H1 (cell line): ENCODE measurements around the gene VMP1. TPM values are rescaled to one million over a fixed set of nuclear protein-coding genes. Genes with fewer than 3 reads are reported as not detected.

ENCODE experiments used
- CTCF ChIA-PET: fragments of 300-600 bp; sonication (Branson Sonifier 250); formaldehyde crosslinking; loops from one replicate; lab custom pipeline; 2021; ENCODE audit not compliant: partially characterized antibody; lab: Charles Lee
- POLR2A ChIA-PET: fragments of 300-600 bp; sonication (Branson Sonifier 250); formaldehyde crosslinking; loops from one replicate; lab custom pipeline; 2021; ENCODE audit warnings: inconsistent platforms; ENCODE audit not compliant: partially characterized antibody; lab: Charles Lee
- DNase-seq, 2 experiments: peaks; one replicate each; pipeline versions ENCODE4 v3.0.0 to v3.0.0-alpha.2; 2010 to 2022; ENCODE audit warnings: low spot score in 2 of 2, low read depth in 1 of 2, mixed read lengths in 1 of 2
- FAIRE-seq: peaks from 2 replicates; lab custom pipeline; 2011; peaks lifted over from hg19 to GRCh38; lab: Jason Lieb, UNC
- H2AFZ ChIP-seq: 2 replicates; pipeline ENCODE4 v1.8.1; 2012; ENCODE audit warnings: low read length, inconsistent platforms
- H2AK5ac ChIP-seq: 2 replicates; pipeline ENCODE4 v1.6.1; 2013; ENCODE audit warnings: low read depth, low read length
- H2BK120ac ChIP-seq: replicated peaks from 2 replicates; pipeline ENCODE3; 2013; ENCODE audit warnings: low read depth, low read length, inconsistent platforms
- H2BK12ac ChIP-seq: 2 replicates; pipeline ENCODE4 v1.6.1; 2013; ENCODE audit warnings: low read depth, low read length
- H2BK15ac ChIP-seq: 2 replicates; pipeline ENCODE4 v1.6.1; 2013; ENCODE audit warnings: low read length
- H2BK20ac ChIP-seq: 2 replicates; pipeline ENCODE4 v1.6.1; 2013; ENCODE audit warnings: low read length
- H2BK5ac ChIP-seq: 2 replicates; pipeline ENCODE4 v1.6.1; 2013; ENCODE audit warnings: low read depth, low read length
- H3K14ac ChIP-seq: 2 replicates; pipeline ENCODE4 v1.6.1; 2013; ENCODE audit warnings: inconsistent platforms; ENCODE audit not compliant: insufficient read length
- H3K18ac ChIP-seq: 2 replicates; pipeline ENCODE4 v1.6.1; 2013; ENCODE audit warnings: low read length; ENCODE audit errors: extremely low read depth
- H3K23ac ChIP-seq: 2 replicates; pipeline ENCODE4 v1.6.1; 2013; ENCODE audit warnings: inconsistent platforms; ENCODE audit not compliant: insufficient read length
- H3K23me2 ChIP-seq: 2 replicates; pipeline ENCODE4 v1.6.1; 2013; ENCODE audit warnings: low read depth, low read length
- H3K27ac ChIP-seq: 2 replicates; pipeline ENCODE4 v1.6.1; 2011; ENCODE audit warnings: low read depth, low read length, inconsistent platforms
- H3K27me3 ChIP-seq, 4 experiments: replicated peaks in 1 of 4; 1 replicate in 1 of 4; 2 replicates in 3 of 4; pipeline versions ENCODE4 v1.6.1 to v1.8.1; 2011 to 2013; ENCODE audit warnings: low read length in 3 of 4, mild to moderate bottlenecking in 3 of 4, inconsistent platforms in 2 of 4, mixed read lengths in 2 of 4, moderate library complexity in 1 of 4; ENCODE audit not compliant: control insufficient read depth in 3 of 4, insufficient read depth in 3 of 4; ENCODE audit errors: extremely low read depth in 1 of 4
- H3K36me3 ChIP-seq, 4 experiments: 2 replicates each; pipeline versions ENCODE4 v1.6.1 to v1.8.1; 2011 to 2013; ENCODE audit warnings: mild to moderate bottlenecking in 4 of 4, low read length in 3 of 4, moderate library complexity in 2 of 4, control low read depth in 1 of 4, inconsistent platforms in 1 of 4; ENCODE audit not compliant: insufficient read depth in 4 of 4, control insufficient read depth in 2 of 4
- H3K4ac ChIP-seq: replicated peaks from 2 replicates; pipeline ENCODE3; 2013; ENCODE audit warnings: low read length, low read depth, mixed read lengths, inconsistent platforms; ENCODE audit not compliant: insufficient read length
- H3K4me1 ChIP-seq, 4 experiments: replicated peaks in 1 of 4; 1 replicate in 1 of 4; 2 replicates in 3 of 4; pipeline versions ENCODE4 v1.6.1 to v1.8.1; 2011 to 2013; ENCODE audit warnings: low read length in 3 of 4, inconsistent platforms in 2 of 4, mixed read lengths in 1 of 4; ENCODE audit not compliant: insufficient read depth in 4 of 4, control insufficient read depth in 3 of 4
- H3K4me2 ChIP-seq, 2 experiments: 2 replicates each; pipeline versions ENCODE4 v1.6.1 to v1.8.1; 2011 to 2013; ENCODE audit warnings: low read depth in 2 of 2, low read length in 2 of 2, control low read depth in 1 of 2, inconsistent platforms in 1 of 2, mild to moderate bottlenecking in 1 of 2; ENCODE audit not compliant: insufficient read depth in 1 of 2
- H3K4me3 ChIP-seq, 4 experiments: fragments of 200-600, 300-600 bp in 1 of 4; sonication (generic), shearing (Covaris generic), sonication (Bioruptor Twin) in 1 of 4; 2 replicates each; pipeline versions ENCODE4 v1.5.1 to v1.8.1; 2011 to 2016; ENCODE audit warnings: low read length in 4 of 4, low read depth in 3 of 4, control low read depth in 2 of 4, inconsistent platforms in 2 of 4, mild to moderate bottlenecking in 2 of 4, mixed read lengths in 1 of 4, moderate library complexity in 1 of 4; ENCODE audit not compliant: insufficient read depth in 2 of 4; ENCODE audit errors: extremely low read depth in 1 of 4
- H3K56ac ChIP-seq: replicated peaks from 2 replicates; pipeline ENCODE3; 2013; ENCODE audit warnings: low read depth, mild to moderate bottlenecking, mixed read lengths, low read length, inconsistent platforms; ENCODE audit not compliant: insufficient read length
- H3K79me1 ChIP-seq: 2 replicates; pipeline ENCODE4 v1.6.1; 2013; ENCODE audit warnings: low read depth, low read length, control low read depth
- H3K79me2 ChIP-seq, 2 experiments: 2 replicates each; pipeline versions ENCODE4 v1.6.1 to v1.8.1; 2012 to 2013; ENCODE audit warnings: low read length in 2 of 2, mild to moderate bottlenecking in 2 of 2, inconsistent platforms in 1 of 2; ENCODE audit not compliant: insufficient read depth in 2 of 2, control insufficient read depth in 1 of 2
- H3K9ac ChIP-seq, 4 experiments: replicated peaks in 1 of 4; 1 replicate in 1 of 4; 2 replicates in 3 of 4; pipeline versions ENCODE4 v1.6.1 to v1.8.1; 2011 to 2013; ENCODE audit warnings: low read depth in 3 of 4, low read length in 3 of 4, control low read depth in 2 of 4, mild to moderate bottlenecking in 2 of 4, moderate library complexity in 2 of 4, inconsistent platforms in 1 of 4; ENCODE audit errors: extremely low read depth in 1 of 4
- H3K9me3 ChIP-seq, 2 experiments: 2 replicates each; pipeline versions ENCODE4 v1.6.1 to v1.8.1; 2012 to 2013; ENCODE audit warnings: mild to moderate bottlenecking in 2 of 2, moderate library complexity in 2 of 2, control low read depth in 1 of 2, inconsistent platforms in 1 of 2, low read depth in 1 of 2, low read length in 1 of 2, mixed read lengths in 1 of 2; ENCODE audit not compliant: insufficient read depth in 2 of 2
- H4K20me1 ChIP-seq, 2 experiments: replicated peaks in 1 of 2; 2 replicates each; pipeline versions ENCODE3 to v1.8.1; 2011 to 2013; ENCODE audit warnings: inconsistent platforms in 2 of 2, low read length in 2 of 2, mild to moderate bottlenecking in 1 of 2; ENCODE audit not compliant: insufficient read depth in 2 of 2, control insufficient read depth in 1 of 2
- H4K5ac ChIP-seq: 2 replicates; pipeline ENCODE4 v1.6.1; 2013; ENCODE audit warnings: low read length, low read depth, mixed read lengths, inconsistent platforms; ENCODE audit not compliant: insufficient read length
- H4K8ac ChIP-seq: 2 replicates; pipeline ENCODE4 v1.8.0; 2013; ENCODE audit warnings: mild to moderate bottlenecking, moderate library complexity, low read length, inconsistent platforms; ENCODE audit not compliant: insufficient read depth; ENCODE audit errors: extremely low read depth
- H4K91ac ChIP-seq: replicated peaks from 2 replicates; pipeline ENCODE3; 2013; ENCODE audit warnings: low read length, mixed read lengths, inconsistent platforms; ENCODE audit not compliant: insufficient read length
- BRCA1 ChIP-seq: IDR thresholded peaks from 2 replicates; pipeline ENCODE4 v1.6.1; 2012; ENCODE audit warnings: low read depth, low read length, improper control_type of control experiment
- EZH2 ChIP-seq: fragments of 200-600 bp; sonication (generic); IDR thresholded peaks from 2 replicates; pipeline ENCODE4 v1.7.1; 2012; ENCODE audit warnings: low read depth, mild to moderate bottlenecking, moderate library complexity, low read length, inconsistent platforms; ENCODE audit not compliant: severe bottlenecking
- GABPA ChIP-seq: IDR thresholded peaks from 2 replicates; pipeline ENCODE4 v1.6.1; 2011; ENCODE audit warnings: mild to moderate bottlenecking, low read length, moderate library complexity, borderline replicate concordance; ENCODE audit not compliant: insufficient read depth
- GTF2F1 ChIP-seq: IDR thresholded peaks from 2 replicates; pipeline ENCODE4 v1.6.1; 2012; ENCODE audit warnings: low read depth, low read length, improper control_type of control experiment, borderline replicate concordance
- MAFK ChIP-seq: IDR thresholded peaks from 2 replicates; pipeline ENCODE4 v1.6.1; 2012; ENCODE audit warnings: low read depth, mild to moderate bottlenecking, improper control_type of control experiment, low read length
- PHF8 ChIP-seq: fragments of 200-600 bp; sonication (generic); conservative IDR thresholded peaks from 2 replicates; pipeline ENCODE4 v1.7.1; 2012; ENCODE audit warnings: low read depth, mild to moderate bottlenecking, inconsistent platforms, low read length, moderate library complexity
- POLR2AphosphoS5 ChIP-seq: IDR thresholded peaks from 2 replicates; pipeline ENCODE4 v1.6.1; 2011; ENCODE audit warnings: low read depth, low read length
- POU5F1 ChIP-seq: IDR thresholded peaks from 2 replicates; pipeline ENCODE4 v1.6.1; 2011; ENCODE audit warnings: low read depth, mild to moderate bottlenecking, low read length, moderate library complexity
- RFX5 ChIP-seq: IDR thresholded peaks from 2 replicates; pipeline ENCODE4 v1.6.1; 2011; ENCODE audit warnings: low read depth, low read length, improper control_type of control experiment, borderline replicate concordance
- RXRA ChIP-seq: IDR thresholded peaks from 2 replicates; pipeline ENCODE4 v1.6.1; 2011; ENCODE audit warnings: low read depth, mild to moderate bottlenecking, low read length, moderate library complexity; ENCODE audit not compliant: insufficient read depth
- SAP30 ChIP-seq: fragments of 300-600 bp; sonication (generic); IDR thresholded peaks from 2 replicates; pipeline ENCODE4 v1.7.1; 2012; ENCODE audit warnings: low read length, moderate library complexity, mild to moderate bottlenecking, inconsistent platforms; ENCODE audit not compliant: insufficient read depth, insufficient replicate concordance
- SIN3A ChIP-seq, 2 experiments: IDR thresholded peaks in 1 of 2; conservative IDR thresholded peaks in 1 of 2; 2 replicates each; pipeline ENCODE4 v1.6.1; 2011 to 2012; ENCODE audit warnings: low read length in 2 of 2, improper control_type of control experiment in 1 of 2, low read depth in 1 of 2, mild to moderate bottlenecking in 1 of 2
- SP4 ChIP-seq: IDR thresholded peaks from 2 replicates; pipeline ENCODE4 v1.6.1; 2012; ENCODE audit warnings: low read length, inconsistent platforms
- SUZ12 ChIP-seq: fragments of 200-600 bp; sonication (generic); IDR thresholded peaks from 2 replicates; pipeline ENCODE4 v1.6.1; 2012; ENCODE audit warnings: mild to moderate bottlenecking, inconsistent platforms, low read length, moderate library complexity, mixed read lengths
- YY1 ChIP-seq: IDR thresholded peaks from 2 replicates; pipeline ENCODE4 v1.6.1; 2011; ENCODE audit warnings: low read depth, mild to moderate bottlenecking, low read length
- polyA plus RNA-seq, 7 experiments: library from polyadenylated mRNA; depleted of rRNA in 3 of 7; stranded (reverse) in 5 of 7; unstranded in 2 of 7; fragments of >200 nt in 5 of 7; fragments of 200-250 nt in 2 of 7; gene quantifications; 1 replicate in 5 of 7; 2 replicates in 1 of 7; 4 replicates in 1 of 7; pipeline versions ENCODE4 v1.2.1 to v1.2.3, GENCODE V29; 2011 to 2013; ENCODE audit warnings: missing spikeins in 2 of 7, mixed read lengths in 2 of 7
- total RNA-seq: library from RNA; stranded (reverse); fragmentation: NEBNext Ultra II Directional; extraction: Animal tissue kit (Norgen Biotek cat#: 25700); gene quantifications from 2 replicates; pipeline ENCODE4 v1.2.1, GENCODE V29; 2021

VMP1 gene
- total and polyA plus RNA-seq, 2 of the 8 experiments (the other 6 are each of a cell fraction or from before 2014, with no cell fraction given) = 45.0 to 92.7 TPM

- Histone ChIP-seq H3K4me3 (no peak overlapping the region), H2BK15ac (no peak overlapping the region), H2BK120ac (no peak overlapping the region), H3K79me1 (no peaks in the 10 kb centered on the region), H3K9ac (no peak overlapping the region), H3K36me3 (no peaks in the 10 kb centered on the region; a peak in 1 of 8 replicates), H3K9me3 (no peaks in the 10 kb centered on the region), H3K27ac (no peak overlapping the region), H3K18ac (no peak overlapping the region), H4K8ac (no peak overlapping the region), H2BK12ac (no peak overlapping the region), H2AK5ac (no peak overlapping the region), H2AFZ (no peak overlapping the region), H3K4me2 (no peak overlapping the region), H2BK20ac (no peak overlapping the region), H4K20me1 (no peaks in the 10 kb centered on the region), H3K56ac (no peak overlapping the region), H3K23ac (no peak overlapping the region), H3K79me2 (no peaks in the 10 kb centered on the region), H3K23me2 (no peaks in the 10 kb centered on the region), H4K5ac (no peak overlapping the region), H2BK5ac (no peak overlapping the region), H3K27me3 (no peaks in the 10 kb centered on the region), H3K4ac (no peak overlapping the region), H4K91ac (no peak overlapping the region), H3K14ac (no peak overlapping the region), H3K4me1 (peaks cover 0 to 2% (median 0%) of the 10 kb centered on the region in 4 experiments; a peak in 1 of 7 replicates)
- ChIA-PET POLR2A (interaction anchor here (1.1 to 3.4 kb wide), 4 partner anchors 9 to 89 kb away, joined by 3 to 24 read pairs (median 12); no protein-coding TSS in a partner anchor), CTCF (interaction anchor here (0.6 to 4.1 kb wide), 21 partner anchors 10 to 288 kb away, joined by 3 to 32 read pairs (median 4); partner anchors contain the start of genes RPS6KB1 and TUBD1)
- DNase-seq (no peak), FAIRE-seq (no peak)
- TF ChIP-seq SP4 (no peak), YY1 (no peak), GTF2F1 (no peak), SUZ12 (no peak), POU5F1 (no peak), SAP30 (no peak), POLR2AphosphoS5 (no peak), PHF8 (no peak), RFX5 (no peak), BRCA1 (no peak), SIN3A (conservative IDR thresholded peaks at IDR 0.05 in 1 of 2, IDR thresholded peaks at IDR 0.05 in 1 of 2; ENCODE audit: low read depth in 1 of 2, low read length in 2 of 2) (no peak), MAFK (no peak), RXRA (no peak), EZH2 (no peak), GABPA (no peak)
Measured at GRCh38 chr17:59752446-59752845, 45.0 kb downstream of the VMP1 start.
